Natural killer cell (primary cell): ENCODE data around the gene TRAF4. TPM values are rescaled to one million over a fixed set of nuclear protein-coding genes. Genes with fewer than 3 reads are reported as not detected.

Experiments
- ATAC-seq, 3 donors: fragments of 150-1000 bp in 2 of 3; fragments of 200-7000 bp in 1 of 3; cut with Tn5 transposase; 1 replicate in 1 of 3; 2 replicates in 2 of 3; pipeline ENCODE4 v1.10.0; 2021; ENCODE audit warnings: mild to moderate bottlenecking in 2 of 3, moderate library complexity in 2 of 3
- DNase-seq, 2 donors: peaks; one replicate each; pipeline versions ENCODE4 v3.0.0 to v3.0.0-alpha.2; 2013 to 2021; ENCODE audit warnings: mixed read lengths in 1 of 2
- H3K27ac ChIP-seq: one replicate; pipeline ENCODE4 v1.5.1; 2013; ENCODE audit warnings: mild to moderate bottlenecking, low read length
- H3K27me3 ChIP-seq: one replicate; pipeline ENCODE4 v1.6.1; 2013; ENCODE audit warnings: low read length; ENCODE audit not compliant: control insufficient read depth, insufficient read depth
- H3K36me3 ChIP-seq: one replicate; pipeline ENCODE4 v1.6.1; 2013; ENCODE audit warnings: low read length; ENCODE audit not compliant: control insufficient read depth, insufficient read depth
- H3K4me1 ChIP-seq: one replicate; pipeline ENCODE4 v1.6.1; 2013; ENCODE audit warnings: low read length; ENCODE audit not compliant: control insufficient read depth, insufficient read depth
- H3K4me3 ChIP-seq: one replicate; pipeline ENCODE4 v1.5.1; 2013; ENCODE audit warnings: low read length
- H3K9me3 ChIP-seq: one replicate; pipeline ENCODE4 v1.6.1; 2013; ENCODE audit warnings: low read length; ENCODE audit not compliant: control insufficient read depth, insufficient read depth
- H3K27ac Mint-ChIP-seq, 2 donors: one replicate each; pipeline ENCODE4 v1.8.0; 2022; ENCODE audit warnings: mild to moderate bottlenecking in 2 of 2, mixed read lengths in 2 of 2, moderate library complexity in 1 of 2
- H3K27me3 Mint-ChIP-seq, 2 donors: one replicate each; pipeline ENCODE4 v1.8.0; 2022; ENCODE audit warnings: low read depth in 2 of 2, mixed read lengths in 2 of 2
- H3K36me3 Mint-ChIP-seq: one replicate; pipeline ENCODE4 v1.8.0; 2022; ENCODE audit warnings: mixed read lengths
- H3K4me1 Mint-ChIP-seq, 2 donors: one replicate each; pipeline ENCODE4 v1.8.0; 2022; ENCODE audit warnings: mixed read lengths in 2 of 2
- H3K4me3 Mint-ChIP-seq: one replicate; pipeline ENCODE4 v1.8.0; 2022; ENCODE audit warnings: mild to moderate bottlenecking, moderate library complexity, mixed read lengths
- H3K9me3 Mint-ChIP-seq, 2 donors: one replicate each; pipeline ENCODE4 v1.8.0; 2022; ENCODE audit warnings: mixed read lengths in 2 of 2
- CTCF ChIP-seq: fragments of 200-600 bp; IDR thresholded peaks from one replicate; pipeline ENCODE4 v1.8.0; 2022; ENCODE audit warnings: antibody characterized with exemption
- WGBS: methylation state at CpG from one replicate; pipeline ENCODE4 v1.1.7; 2013; ENCODE audit warnings: missing lambda C conversion rate; ENCODE audit not compliant: insufficient coverage; 5-methylcytosine and 5-hydroxymethylcytosine counted together
- intact Hi-C: fragments of 100-400 bp; cut with micrococcal nuclease; formaldehyde crosslinking; loops from one replicate; pipeline ENCODE4 v1.14.2; 2022
- total RNA-seq, 4 donors: library from RNA; stranded (reverse); fragments of 120-200 nt in 1 of 4; gene quantifications; one replicate each; pipeline versions ENCODE4 v1.2.3 to v1.2.4, GENCODE V29; 2013 to 2022

The TRAF4 gene
- total RNA-seq, 3 donors from 2014 or later (not counting 1 experiment from before 2014, with no cell fraction given) = 97.8 to 209 (median 122) TPM

DNA sequence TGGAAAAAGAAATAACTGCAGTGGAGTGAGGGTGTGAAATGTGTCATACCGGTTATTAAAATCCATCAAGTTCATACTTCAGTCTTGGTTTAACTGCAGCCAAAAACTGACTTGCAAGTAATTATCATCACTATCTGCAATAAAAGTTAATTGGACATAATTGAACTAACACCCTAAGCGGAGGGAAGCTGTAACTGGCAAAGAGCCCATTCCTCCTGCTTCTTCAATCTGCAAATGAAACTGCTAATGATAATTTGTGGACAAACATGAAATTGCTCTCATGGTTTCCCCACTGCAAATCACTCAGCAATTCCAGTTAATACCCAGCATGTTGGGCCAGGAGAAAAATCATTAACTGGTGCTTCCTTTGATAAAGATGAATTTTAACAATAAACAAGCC, 52.3 kb downstream of the TRAF4 start:
- Histone ChIP-seq H3K4me1 (no peaks in the 10 kb centered on the region), H3K27me3 (no peaks in the 10 kb centered on the region), H3K9me3 (no peaks in the 10 kb centered on the region), H3K36me3 (no peaks in the 10 kb centered on the region), H3K27ac (no peak overlapping the region), H3K4me3 (no peak overlapping the region)
- intact Hi-C loops = no loop called here
- Mint-ChIP-seq H3K27me3 (no peaks in the 10 kb centered on the region), H3K36me3 (no peaks in the 10 kb centered on the region), H3K9me3 (no peaks in the 10 kb centered on the region), H3K4me3 (no peak overlapping the region), H3K27ac (no peak overlapping the region), H3K4me1 (peaks cover 9 to 11% of the 10 kb centered on the region in 2 donors)
- ATAC-seq = no peak
- DNase-seq = no peak
- TF ChIP-seq CTCF = no peak
- WGBS = 100% methylated on average over 2 of the region's 2 CpGs

Other genes starting within 250 kb of the TRAF4 start
- gene FOXN1, start 237.7 kb upstream of the TRAF4 start, total RNA-seq = not detected
- gene UNC119, start 191.4 kb upstream of the TRAF4 start, total RNA-seq = 100 to 1,000 TPM in 1 of 3 donors, 10 to 100 TPM in 2; 79.1 to 106 (median 79.3) TPM
- 10 to 100 TPM; 88.3 to 95.3 (median 92.3) TPM for gene PIGS, start 172.5 kb upstream of the TRAF4 start, total RNA-seq
- 10 to 100 TPM; 18.2 to 25.4 (median 23.0) TPM for gene ALDOC, start 167.1 kb upstream of the TRAF4 start, total RNA-seq
- 10 to 100 TPM; 18.0 to 19.6 (median 19.3) TPM for gene SPAG5, start 145.0 kb upstream of the TRAF4 start, total RNA-seq
- 10 to 100 TPM in 2 of 3 donors, 1 to 10 TPM in 1; 10.0 to 14.6 (median 14.0) TPM for gene RSKR, start 129.8 kb upstream of the TRAF4 start, total RNA-seq
- gene BLTP2, start 98.9 kb upstream of the TRAF4 start, total RNA-seq = 100 to 1,000 TPM; 169 to 199 (median 188) TPM
- gene SDF2, start 82.1 kb upstream of the TRAF4 start, total RNA-seq = 10 to 100 TPM; 53.0 to 65.3 (median 53.7) TPM
- gene SUPT6H, start 81.8 kb upstream of the TRAF4 start, total RNA-seq = 100 to 1,000 TPM; 170 to 184 (median 177) TPM
- gene PROCA1, start 32.1 kb upstream of the TRAF4 start, total RNA-seq = 1 to 10 TPM; 2.3 to 5.8 (median 3.6) TPM
- gene RAB34, start 26.1 kb upstream of the TRAF4 start, total RNA-seq = 10 to 100 TPM in 1 of 3 donors, 1 to 10 TPM in 2; 3.7 to 12.9 (median 3.8) TPM
- 1,000 to 10,000 TPM; 1,375 to 1,532 (median 1,498) TPM for gene RPL23A, start 24.0 kb upstream of the TRAF4 start, total RNA-seq
- gene TLCD1, start 17.8 kb upstream of the TRAF4 start, total RNA-seq = 1 to 10 TPM in 1 of 3 donors, not detected in 2; 1.0 TPM
- gene NEK8, start 15.2 kb upstream of the TRAF4 start, total RNA-seq = 1 to 10 TPM; 5.9 to 7.4 (median 6.8) TPM
- 10 to 100 TPM; 16.9 to 26.0 (median 20.0) TPM for gene FAM222B, start 98.8 kb downstream of the TRAF4 start, total RNA-seq
- 10 to 100 TPM; 20.9 to 35.2 (median 27.3) TPM for gene ERAL1, start 111.0 kb downstream of the TRAF4 start, total RNA-seq
- gene FLOT2, start 153.7 kb downstream of the TRAF4 start, total RNA-seq = 100 to 1,000 TPM; 132 to 152 (median 152) TPM
- 10 to 100 TPM; 22.5 to 27.3 (median 23.2) TPM for gene DHRS13, start 159.1 kb downstream of the TRAF4 start, total RNA-seq
- gene PHF12, start 207.5 kb downstream of the TRAF4 start, total RNA-seq = 100 to 1,000 TPM; 163 to 177 (median 171) TPM